ENCODE measurements around the gene TRAM1L1. TPM values are rescaled to one million over a fixed set of nuclear protein-coding genes. Genes with fewer than 3 reads are reported as not detected.

TRAM1L1 gene
- total RNA-seq, 1 donor from 2014 or later = 4.1 TPM

DNA sequence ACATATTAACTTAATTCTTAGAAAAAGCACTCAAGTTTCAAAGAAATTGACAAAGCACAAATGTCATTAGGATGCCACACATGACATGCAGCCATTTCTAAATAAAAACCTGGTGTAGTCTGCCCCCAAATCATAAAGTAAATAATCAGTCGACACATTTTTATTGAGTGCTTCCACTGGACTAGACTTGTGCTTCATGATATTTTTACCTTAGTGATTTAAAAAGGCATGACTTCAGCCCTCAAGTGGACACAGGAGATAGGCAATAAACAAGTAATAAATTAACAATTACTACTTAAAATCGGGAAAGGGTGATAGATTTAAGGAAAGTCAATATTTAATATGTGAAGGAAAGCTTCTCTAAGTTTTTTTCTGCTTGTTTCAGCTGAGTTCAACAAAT is 7.6 kb downstream of the TRAM1L1 start:
- Histone ChIP-seq H3K36me3 (ENCODE audit: control insufficient read depth, insufficient read depth, low read length) (no peaks in the 10 kb centered on the region), H3K27me3 (ENCODE audit: control insufficient read depth, insufficient read depth, low read length) (no peaks in the 10 kb centered on the region), H3K4me3 (ENCODE audit: low read depth, low read length) (no peak overlapping the region)
- no peak for DNase-seq (ENCODE audit: low read depth)
- TF ChIP-seq, protein P1, sequence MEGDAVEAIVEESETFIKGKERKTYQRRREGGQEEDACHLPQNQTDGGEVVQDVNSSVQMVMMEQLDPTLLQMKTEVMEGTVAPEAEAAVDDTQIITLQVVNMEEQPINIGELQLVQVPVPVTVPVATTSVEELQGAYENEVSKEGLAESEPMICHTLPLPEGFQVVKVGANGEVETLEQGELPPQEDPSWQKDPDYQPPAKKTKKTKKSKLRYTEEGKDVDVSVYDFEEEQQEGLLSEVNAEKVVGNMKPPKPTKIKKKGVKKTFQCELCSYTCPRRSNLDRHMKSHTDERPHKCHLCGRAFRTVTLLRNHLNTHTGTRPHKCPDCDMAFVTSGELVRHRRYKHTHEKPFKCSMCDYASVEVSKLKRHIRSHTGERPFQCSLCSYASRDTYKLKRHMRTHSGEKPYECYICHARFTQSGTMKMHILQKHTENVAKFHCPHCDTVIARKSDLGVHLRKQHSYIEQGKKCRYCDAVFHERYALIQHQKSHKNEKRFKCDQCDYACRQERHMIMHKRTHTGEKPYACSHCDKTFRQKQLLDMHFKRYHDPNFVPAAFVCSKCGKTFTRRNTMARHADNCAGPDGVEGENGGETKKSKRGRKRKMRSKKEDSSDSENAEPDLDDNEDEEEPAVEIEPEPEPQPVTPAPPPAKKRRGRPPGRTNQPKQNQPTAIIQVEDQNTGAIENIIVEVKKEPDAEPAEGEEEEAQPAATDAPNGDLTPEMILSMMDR (IDR thresholded peaks at IDR 0.05; ENCODE audit: insufficient read depth, low read length, poor library complexity, severe bottlenecking) = no peak

DNA sequence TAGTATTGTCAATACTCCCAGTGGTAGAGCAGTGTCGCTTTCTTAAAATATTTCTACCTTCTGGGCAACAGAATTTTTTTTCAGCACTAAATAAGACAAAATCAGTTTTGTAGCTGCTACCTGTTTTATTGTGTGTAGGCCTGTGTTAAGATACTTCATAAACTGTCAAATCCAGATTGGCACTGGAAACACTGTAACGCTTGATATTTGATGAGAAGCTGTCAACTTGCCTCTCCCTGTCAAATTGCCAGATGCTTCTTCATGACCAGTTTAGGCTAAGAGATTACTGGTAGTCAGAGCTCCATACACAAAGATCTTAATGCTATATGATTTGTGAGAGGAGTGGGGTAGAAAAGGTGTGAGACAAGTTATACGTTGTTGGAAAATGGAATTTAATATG is 17.3 kb downstream of the TRAM1L1 start:
- Histone ChIP-seq H3K4me3 (ENCODE audit: low read depth, low read length) (no peak overlapping the region), H3K36me3 (ENCODE audit: control insufficient read depth, insufficient read depth, low read length) (no peaks in the 10 kb centered on the region), H3K27me3 (ENCODE audit: control insufficient read depth, insufficient read depth, low read length) (no peaks in the 10 kb centered on the region)
- DNase-seq (ENCODE audit: low read depth) = no peak
- TF ChIP-seq, protein P1 (IDR thresholded peaks at IDR 0.05; ENCODE audit: insufficient read depth, low read length, poor library complexity, severe bottlenecking) = no peak

DNA sequence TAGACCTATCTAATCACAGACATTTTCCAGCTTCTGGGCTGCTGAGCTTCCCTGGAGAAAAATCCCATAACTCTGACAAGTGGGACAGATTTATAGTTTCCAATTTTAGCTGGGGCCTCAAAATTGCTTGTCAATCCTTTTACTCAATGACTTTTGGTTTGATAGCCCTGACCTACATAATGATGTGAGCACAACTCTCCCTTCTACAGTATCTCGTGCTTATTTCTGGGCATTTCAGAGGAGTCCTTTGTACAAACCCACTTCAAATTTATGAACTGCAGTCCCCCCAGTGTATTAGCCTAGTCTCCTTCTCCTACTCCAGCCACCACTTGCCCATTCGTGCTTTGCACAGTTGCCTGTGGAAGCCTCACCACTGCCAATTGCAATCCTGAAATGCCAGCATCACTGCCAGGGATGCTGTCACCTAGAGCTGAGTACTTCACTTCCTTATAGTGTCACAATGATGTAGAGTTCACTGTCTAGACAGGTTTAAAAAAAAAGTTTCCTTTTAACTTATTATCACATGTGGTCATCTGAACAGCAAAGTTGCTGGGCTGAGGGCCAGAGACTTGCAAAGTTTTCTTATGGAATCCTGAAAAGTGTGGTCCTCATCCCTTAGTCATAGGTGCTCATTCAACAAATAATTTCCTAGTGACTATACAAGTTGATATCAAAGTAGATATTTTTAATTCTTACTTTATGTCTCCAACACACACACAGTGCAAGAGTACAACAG is 21.2 kb downstream of the TRAM1L1 start:
- Histone ChIP-seq H3K4me3 (ENCODE audit: low read depth, low read length) (no peak overlapping the region), H3K27me3 (ENCODE audit: control insufficient read depth, insufficient read depth, low read length) (no peaks in the 10 kb centered on the region), H3K36me3 (ENCODE audit: control insufficient read depth, insufficient read depth, low read length) (no peaks in the 10 kb centered on the region)
- TF ChIP-seq, protein P1 (IDR thresholded peaks at IDR 0.05; ENCODE audit: insufficient read depth, low read length, poor library complexity, severe bottlenecking) = no peak
- peak; percentile 43 for DNase-seq (ENCODE audit: low read depth)

DNA sequence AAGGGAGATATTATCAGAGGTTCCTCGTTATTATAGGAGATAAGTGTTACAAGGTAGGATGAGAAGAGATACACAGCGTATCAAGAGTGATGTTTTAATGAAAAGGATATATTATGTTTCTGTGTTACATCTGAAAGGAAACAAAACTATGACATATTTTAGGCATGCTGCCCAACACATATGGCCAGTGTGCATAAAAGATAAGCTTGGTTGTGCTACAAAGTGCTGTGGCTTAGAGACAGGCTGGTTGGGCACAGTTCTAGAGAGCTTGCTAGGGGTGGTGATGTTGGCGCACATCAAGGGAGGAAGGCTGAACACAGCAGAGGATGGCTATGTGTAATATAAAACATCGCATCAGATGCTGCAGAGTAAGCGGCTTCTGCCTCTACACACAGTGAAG is 42.4 kb downstream of the TRAM1L1 start:
- no peak for DNase-seq (ENCODE audit: low read depth)
- TF ChIP-seq, protein P1 (IDR thresholded peaks at IDR 0.05; ENCODE audit: insufficient read depth, low read length, poor library complexity, severe bottlenecking) = no peak
- Histone ChIP-seq H3K4me3 (ENCODE audit: low read depth, low read length) (no peak overlapping the region), H3K36me3 (ENCODE audit: control insufficient read depth, insufficient read depth, low read length) (no peaks in the 10 kb centered on the region), H3K27me3 (ENCODE audit: control insufficient read depth, insufficient read depth, low read length) (no peaks in the 10 kb centered on the region)
